ENCODE data around the gene NEUROD2. TPM values are rescaled to one million over a fixed set of nuclear protein-coding genes. Genes with fewer than 3 reads are reported as not detected.
A peak's percentile ranks its signal among the peaks of the same experiment; 100 is the strongest.

NEUROD2 gene
- total RNA-seq, 4 donors from 2014 or later: 0.06 TPM; not detected in 3

DNA sequence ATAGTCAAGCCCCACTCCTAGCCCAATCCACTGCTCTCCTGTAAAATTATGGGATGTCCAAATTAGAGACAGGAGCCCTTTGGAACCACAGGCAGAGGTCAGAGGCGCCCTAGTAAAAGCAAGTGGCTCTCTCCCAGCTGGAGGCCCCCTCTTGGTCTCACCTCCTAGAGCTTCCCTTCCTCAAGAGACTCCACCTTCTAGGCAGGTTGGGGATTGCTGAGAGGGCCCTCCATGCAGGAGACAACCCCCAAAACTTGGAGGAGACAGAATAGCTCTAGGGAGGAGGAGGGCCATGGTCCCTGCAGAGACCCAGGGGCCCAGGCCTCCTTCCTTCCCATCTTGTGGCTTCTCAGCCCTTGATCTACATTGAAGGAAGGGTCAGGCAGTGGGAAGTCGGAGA, 29.4 kb downstream of the NEUROD2 start:
- DNase-seq (ENCODE audit: low spot score): no peak
- TF ChIP-seq, protein P1, sequence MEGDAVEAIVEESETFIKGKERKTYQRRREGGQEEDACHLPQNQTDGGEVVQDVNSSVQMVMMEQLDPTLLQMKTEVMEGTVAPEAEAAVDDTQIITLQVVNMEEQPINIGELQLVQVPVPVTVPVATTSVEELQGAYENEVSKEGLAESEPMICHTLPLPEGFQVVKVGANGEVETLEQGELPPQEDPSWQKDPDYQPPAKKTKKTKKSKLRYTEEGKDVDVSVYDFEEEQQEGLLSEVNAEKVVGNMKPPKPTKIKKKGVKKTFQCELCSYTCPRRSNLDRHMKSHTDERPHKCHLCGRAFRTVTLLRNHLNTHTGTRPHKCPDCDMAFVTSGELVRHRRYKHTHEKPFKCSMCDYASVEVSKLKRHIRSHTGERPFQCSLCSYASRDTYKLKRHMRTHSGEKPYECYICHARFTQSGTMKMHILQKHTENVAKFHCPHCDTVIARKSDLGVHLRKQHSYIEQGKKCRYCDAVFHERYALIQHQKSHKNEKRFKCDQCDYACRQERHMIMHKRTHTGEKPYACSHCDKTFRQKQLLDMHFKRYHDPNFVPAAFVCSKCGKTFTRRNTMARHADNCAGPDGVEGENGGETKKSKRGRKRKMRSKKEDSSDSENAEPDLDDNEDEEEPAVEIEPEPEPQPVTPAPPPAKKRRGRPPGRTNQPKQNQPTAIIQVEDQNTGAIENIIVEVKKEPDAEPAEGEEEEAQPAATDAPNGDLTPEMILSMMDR (IDR thresholded peaks at IDR 0.05): no peak
- ATAC-seq (ENCODE audit: low FRiP score): no peak

DNA sequence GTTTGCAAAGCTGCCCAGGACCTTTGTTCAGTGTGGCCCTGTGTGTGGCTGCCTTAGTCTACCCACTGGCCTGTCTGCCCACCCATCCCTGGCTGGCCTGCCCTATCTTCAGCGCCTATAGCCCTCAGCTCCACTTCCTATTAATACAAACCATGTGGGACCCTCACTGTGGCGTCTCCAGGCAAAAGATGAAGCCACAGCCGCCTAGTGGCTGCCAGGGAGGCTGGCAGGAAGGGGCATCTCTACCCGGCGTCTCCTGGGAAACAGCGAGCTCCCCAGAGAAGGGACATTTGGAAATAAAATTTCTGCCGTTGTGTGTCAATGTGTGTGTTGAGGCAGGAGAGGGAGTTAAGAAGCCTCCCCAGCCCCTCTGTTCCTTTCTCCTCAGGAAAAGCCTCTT, 31.5 kb downstream of the NEUROD2 start:
- no peak for ATAC-seq (ENCODE audit: low FRiP score)
- TF ChIP-seq, protein P1 (IDR thresholded peaks at IDR 0.05): no peak
- no peak for DNase-seq (ENCODE audit: low spot score)

DNA sequence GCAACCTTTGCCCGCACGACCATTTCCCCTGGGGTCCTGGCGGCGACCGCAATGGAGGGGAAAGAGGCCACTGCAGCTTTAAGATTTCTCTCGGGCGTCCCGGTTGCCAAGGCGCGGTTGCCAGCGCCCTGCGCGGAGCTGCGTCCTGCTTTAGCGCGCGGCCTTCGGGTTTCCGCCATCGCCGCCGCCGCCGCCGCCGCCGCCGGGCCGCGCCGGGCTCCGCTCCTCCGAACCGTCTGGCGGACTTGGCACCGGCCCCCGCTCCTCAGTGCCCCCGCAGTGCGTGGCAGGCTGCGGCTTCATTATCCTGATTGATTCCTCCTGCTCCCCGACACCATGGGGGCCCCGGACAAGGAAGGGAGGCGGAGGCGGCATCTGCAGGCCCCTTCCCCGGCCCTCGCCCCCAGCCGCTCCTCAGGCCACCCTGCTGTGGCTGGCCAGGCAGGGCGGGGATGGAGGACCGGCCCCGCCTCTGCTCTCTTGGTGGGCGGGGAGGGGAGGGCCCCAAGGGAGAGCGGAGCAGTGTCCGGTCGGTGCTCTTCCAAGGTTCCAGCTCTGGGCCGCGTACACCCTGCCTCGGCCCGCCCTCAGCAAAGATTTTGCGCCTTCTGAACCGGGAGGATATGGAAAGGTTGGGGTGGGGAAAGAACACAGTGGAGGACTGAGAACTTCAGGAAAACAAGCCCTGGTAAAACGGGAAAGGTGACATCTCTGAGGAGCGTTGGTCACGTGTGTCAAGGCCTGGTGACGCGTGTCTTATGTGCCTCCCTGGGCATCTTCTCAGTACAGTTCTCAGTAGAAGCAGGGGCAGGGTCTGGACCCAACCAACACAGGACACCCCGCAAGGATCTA, 34.0 kb downstream of the NEUROD2 start:
- no peak for DNase-seq (ENCODE audit: low spot score)
- ATAC-seq (ENCODE audit: low FRiP score): peak; percentile 91
- TF ChIP-seq, protein P1 (IDR thresholded peaks at IDR 0.05): no peak

DNA sequence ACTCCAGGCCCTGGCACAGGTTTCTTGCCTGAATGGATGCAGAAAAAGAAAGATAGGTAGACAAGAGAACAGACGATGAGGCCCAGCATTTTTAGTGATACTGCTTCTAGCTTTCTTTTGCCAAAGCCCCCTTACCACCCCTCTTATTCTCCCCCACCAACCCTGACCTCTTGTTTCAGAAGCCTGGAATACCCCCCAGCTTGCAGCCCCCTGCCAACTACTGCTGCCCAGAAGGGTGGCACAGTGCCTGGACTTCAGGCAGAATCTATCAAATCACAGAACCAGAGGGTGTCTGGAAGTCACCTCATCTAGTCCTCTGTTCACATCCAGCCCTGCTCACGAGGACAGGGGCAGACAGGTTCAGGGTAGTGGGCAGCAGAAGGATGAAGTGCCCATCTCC, 35.6 kb downstream of the NEUROD2 start:
- ATAC-seq (ENCODE audit: low FRiP score) (no peak), DNase-seq (ENCODE audit: low spot score) (no peak)
- TF ChIP-seq, protein P1 (IDR thresholded peaks at IDR 0.05): no peak

DNA sequence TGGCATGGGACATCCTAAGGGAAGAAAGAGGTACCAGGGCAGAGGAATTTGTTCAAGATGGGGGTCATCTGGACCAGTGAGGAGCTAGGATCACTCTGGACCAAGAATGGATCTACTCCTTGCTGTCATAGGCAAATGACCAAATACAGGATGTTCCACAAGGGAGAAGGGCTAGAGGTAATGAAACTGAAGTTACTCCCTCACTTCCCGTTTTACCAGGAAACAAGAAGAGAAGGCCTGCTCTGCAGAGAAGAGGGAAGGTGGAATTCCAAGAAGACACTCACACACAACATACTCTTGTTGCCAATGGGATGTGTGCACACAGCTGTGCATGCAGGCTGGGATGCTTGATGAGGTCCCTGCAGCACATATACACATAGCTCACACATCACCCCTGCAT, 38.6 kb downstream of the NEUROD2 start:
- DNase-seq (ENCODE audit: low spot score) (no peak), ATAC-seq (ENCODE audit: low FRiP score) (no peak)
- TF ChIP-seq, protein P1 (IDR thresholded peaks at IDR 0.05): no peak

DNA sequence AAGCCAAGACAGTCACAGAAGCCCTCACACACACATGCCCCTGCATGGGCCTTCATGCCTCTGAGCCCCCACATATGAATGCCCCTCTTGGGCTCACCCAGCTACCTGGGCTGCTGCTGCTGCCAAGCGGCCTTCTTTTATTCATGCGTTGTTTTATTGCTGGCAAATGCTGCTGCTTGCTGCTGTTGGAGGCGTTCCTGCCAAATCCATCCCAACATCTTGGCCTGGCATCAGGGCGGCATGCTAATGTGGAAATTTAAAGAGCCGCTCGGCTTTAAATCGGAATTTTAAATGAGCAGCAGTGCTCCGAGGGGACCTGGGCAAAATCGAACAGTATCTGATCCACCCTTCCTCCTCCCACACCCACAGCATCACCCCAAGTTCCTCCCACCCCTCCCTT, 39.0 kb downstream of the NEUROD2 start:
- no peak for DNase-seq (ENCODE audit: low spot score)
- TF ChIP-seq, protein P1 (IDR thresholded peaks at IDR 0.05): no peak
- no peak for ATAC-seq (ENCODE audit: low FRiP score)
